ENCODE measurements around the gene CIT.
"Not testable (repeated sequence)": the region's sequence is repeated elsewhere in the genome, so short reads cannot be mapped to it uniquely, and the experiment has no call there.

CIT gene

DNA sequence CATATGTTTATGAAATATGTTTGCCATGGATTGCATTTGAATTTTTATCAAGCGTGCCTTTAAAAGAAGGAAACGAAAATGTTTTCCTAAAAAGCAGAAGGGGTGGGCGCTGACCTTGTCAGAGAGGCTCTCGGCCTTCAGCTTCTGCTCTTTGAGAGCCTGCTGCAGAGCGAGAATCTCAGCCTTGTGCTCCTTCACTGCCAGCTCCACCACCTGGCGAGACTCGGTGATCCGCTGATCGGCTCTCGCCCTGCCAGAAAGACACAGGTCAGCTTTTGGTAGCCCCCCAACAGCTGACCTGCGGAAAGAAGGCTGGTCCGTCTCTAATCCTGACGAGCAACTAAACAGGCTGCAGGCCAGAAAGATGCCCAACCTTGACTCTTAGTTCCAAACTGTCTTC lies 146.7 kb downstream of the CIT start:
- no peak for DNase-seq

DNA sequence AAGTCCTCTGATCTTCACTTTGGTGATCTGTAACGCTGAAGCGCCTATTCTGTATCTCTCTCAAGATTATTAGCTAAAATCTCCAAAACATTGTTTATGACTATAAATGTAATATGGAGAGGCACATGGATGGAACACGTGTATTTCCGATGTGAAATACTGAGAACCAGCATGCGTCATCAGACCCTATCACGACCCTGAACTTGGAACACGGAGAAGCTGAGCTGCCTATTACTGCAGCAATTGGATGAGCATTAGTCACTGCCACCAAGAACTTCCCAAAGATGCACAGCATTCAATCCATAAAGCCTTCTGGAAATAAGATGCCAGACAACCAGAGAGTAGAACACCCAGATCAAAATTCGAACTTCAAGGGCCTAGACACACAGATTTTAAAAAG lies 147.2 kb downstream of the CIT start:
- DNase-seq = no peak

DNA sequence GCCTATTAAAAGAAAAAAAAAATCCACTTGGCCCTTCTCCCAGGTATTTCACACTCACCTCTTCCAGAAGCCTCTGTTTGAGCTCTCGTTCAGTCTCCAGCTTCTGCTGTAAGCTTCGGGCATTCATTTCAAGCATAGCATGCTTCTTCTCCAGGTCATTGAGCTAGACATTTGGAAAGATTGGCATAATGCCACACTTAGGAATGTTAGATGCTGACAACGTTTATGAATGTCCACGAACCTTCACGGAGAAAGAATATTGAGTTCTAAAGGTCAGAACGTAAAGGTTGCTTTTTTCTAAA lies 148.7 kb downstream of the CIT start:
- DNase-seq = no peak

DNA sequence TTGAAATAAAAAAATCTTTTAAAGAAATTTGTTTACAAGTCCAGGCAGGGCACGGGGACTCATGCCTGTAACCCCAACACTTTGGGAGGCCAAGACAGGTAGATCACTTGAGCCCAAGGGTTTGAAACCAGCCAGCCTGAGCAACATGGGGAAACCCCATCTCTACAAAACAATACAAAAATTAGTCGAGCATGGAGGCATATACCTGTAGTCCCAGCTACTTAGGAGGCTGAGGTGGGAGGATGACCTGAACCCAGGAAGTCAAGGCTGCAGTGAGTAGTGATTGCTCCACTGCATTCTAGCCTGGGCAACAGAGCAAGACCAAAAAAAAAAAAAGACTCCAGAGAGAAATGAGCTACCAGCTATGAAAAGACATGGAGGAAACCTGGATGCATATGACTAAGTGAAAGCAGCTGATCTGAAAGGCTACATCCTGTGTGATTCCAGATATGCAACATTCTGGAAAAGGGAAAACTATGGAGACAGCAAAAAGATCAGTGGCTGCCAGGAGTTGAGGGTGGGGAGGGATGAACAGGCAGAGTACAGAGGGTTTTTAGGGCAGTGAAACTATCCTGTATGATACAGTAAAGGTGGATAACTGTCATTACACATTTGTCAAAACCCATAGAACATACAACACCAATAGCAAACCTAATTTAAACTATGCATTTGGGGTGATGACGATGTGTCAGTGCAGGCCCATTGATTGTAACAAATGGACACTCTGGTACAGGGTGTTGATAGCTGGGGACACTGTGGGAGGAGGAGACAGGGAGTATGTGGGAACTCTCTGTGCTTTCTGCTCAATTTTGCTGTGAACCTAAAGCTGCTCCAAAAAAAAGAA lies 149.3 kb downstream of the CIT start:
- no peak for DNase-seq

DNA sequence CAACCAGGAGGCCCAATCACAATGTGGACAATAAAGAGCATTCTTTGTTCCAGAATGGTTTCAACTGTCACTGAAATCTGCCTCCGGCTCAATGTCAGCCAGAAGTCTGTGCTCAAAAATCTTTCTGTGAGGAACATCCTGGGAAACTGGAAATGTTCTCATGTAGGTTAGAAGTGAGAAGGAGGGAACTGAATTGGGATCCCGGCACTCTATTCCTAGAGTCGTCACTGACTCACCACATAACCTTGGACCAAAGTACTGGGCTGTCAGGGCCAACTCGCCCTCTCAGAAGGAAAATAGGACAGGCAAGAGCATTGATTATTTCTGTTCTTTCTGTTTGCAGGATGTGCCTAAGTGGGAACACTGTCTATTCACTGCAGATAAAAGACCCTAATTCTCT lies 151.6 kb downstream of the CIT start:
- DNase-seq = no peak

DNA sequence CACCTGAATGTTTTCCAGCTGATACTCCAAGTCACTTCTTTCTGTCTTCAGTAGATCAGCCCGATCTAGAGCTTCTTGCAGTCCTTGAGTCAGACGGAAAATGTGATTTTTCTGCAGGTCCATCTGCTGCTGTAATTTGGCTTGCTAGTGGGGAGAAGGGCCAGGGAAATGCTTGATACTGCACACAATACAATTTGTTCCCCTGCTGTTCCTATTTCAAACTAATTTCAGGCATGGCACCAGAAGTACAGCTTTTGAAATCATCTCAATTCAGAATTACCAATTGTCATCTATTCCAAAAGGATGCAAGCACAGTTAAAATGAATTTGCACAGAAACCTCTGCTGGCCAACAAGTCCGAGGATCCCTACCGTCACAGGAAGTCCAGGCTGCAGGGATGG lies 155.8 kb downstream of the CIT start:
- no peak for DNase-seq

DNA sequence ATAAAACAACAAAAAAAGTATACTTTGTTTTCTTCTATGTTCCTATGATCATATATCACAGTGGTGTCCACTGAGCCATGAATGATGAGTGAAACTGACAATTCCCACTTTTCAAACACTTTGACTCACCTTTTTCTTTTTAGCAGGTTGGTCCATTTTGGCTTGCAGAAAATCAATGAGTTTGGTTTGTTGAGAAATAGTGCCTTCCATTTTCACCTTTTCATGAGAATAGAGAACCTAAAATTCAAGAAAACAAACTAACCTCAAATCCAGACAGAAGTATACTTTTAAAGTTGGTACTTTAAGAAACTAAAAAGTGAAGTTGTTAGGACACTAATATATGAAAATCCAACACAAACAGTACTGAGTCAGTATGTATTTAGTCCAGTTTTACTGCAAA lies 156.8 kb downstream of the CIT start:
- DNase-seq = no peak

DNA sequence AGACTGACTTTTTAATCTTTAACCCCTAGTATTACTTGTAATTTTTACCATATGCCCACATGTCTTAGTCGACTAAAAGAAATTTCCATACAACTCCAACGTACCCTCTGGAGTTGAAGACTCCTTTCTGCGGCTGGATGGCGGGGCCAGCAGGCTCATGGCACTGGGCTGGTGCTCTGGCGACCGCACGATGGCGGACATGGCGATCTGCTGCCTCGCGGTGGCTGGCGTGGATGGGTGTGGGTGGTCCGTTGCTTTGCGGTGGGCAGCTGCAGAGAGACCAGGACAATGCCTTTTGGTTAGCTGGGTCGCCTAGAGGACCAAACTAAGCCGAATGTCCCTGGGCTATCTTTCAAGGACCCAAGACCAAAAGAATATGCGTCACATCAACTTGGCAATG lies 159.0 kb downstream of the CIT start:
- no peak for DNase-seq

DNA sequence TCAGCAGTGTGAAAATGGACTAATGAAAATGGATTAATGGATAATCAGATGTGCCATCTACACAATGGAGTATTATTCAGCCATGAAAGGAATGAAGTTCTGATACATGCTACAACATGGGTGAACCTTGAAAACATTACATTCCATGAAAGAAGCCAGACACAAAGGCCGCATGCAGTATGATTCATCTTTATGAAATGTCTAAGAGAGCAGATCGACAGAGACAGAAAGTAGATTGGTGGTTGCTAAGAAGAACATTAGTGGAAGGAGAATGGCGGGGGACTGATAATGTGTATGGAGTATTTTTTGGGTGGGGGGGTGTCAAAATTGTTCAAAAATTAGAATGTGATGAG lies 161.9 kb downstream of the CIT start:
- no peak for DNase-seq

DNA sequence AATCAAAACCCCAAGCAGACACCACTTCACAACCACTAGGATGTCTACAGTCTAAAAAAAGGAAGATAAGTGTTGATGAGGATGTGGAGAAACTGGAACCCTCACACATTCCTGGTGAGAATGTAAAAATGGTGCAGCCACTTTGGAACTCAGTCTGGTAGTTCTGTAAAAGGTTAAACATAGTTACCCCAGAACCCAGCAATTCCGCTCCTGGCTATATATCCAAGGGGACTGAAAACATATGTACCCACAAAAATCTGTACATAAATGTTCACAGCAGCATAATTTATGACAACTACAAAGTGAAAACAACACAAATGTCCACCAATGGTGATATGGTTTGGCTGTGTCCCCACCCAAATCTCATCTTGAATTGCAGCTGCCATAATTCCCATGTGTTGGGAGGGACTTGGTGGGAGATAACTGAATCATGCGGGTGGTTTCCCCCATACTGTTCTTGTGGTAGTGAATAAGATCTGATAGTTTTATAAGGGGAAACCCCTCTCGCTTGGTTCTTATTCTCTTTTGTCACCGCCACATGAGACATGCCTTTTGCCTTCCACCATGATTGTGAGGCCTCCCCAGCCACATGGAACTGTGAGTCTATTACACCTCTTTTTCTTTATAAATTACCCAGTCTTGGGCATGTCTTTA lies 162.4 kb downstream of the CIT start:
- no peak for DNase-seq

DNA sequence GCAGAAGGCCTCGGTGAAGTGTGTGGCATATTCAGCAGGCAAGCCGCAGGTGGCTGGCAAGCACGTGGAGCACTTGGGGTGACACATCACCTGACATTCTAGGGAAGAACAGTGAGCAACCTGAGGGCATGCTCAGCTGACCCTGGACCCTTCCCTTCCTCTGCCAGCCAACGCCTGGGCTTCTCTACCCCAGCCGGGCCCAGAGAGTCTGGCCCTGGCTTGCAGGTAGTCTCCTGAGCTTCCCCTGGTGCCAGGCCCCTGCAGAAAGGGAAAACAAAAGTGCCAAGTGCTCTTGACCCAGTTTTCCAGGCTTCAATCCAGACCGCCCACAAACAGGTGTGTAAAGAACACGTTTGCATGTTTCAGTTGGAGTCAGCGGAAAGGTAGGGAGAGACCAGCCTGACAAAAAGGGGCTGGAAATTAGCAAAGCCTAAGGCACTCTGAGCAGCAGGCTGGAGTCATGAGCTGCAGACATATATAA lies 163.5 kb downstream of the CIT start:
- DNase-seq = no peak

DNA sequence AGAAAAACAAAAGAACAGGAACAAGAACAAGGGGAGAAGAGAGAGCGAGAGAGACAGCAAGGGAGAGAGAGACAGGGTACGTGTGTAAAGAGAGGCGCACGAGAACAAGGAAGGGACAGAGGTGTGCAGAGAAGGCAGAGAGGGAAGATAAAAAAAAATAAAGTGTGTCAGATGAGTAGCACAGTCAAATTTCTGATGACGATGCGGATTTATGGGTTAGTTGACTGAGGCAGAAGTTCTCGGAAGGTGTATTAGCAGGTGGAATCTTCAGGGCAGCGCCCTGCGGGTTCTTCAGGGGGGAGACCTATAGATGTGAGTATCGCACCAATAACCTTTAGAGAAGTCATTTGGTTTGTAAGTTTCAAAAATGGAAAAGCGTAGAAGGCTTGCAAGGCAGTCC lies 164.4 kb downstream of the CIT start:
- DNase-seq = no peak

DNA sequence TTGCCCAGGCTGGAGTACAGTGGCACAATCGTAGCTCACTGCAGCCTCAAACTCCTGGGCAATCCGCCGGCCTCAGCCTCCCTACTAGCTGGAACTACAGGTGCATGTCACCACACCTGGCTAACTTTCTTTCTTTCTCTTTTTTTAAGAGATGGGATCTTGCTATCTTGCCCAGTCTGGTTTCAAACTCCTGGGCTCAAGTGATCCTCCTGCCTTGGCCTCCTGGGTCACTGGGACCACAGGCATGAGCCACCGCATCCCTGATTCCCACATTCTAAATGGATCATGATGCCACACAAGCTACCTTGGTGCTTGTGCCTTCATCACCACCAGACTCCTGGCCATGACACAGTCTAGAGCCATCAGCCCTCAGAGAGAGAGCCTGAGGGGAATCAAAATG lies 165.4 kb downstream of the CIT start:
- DNase-seq = no peak

DNA sequence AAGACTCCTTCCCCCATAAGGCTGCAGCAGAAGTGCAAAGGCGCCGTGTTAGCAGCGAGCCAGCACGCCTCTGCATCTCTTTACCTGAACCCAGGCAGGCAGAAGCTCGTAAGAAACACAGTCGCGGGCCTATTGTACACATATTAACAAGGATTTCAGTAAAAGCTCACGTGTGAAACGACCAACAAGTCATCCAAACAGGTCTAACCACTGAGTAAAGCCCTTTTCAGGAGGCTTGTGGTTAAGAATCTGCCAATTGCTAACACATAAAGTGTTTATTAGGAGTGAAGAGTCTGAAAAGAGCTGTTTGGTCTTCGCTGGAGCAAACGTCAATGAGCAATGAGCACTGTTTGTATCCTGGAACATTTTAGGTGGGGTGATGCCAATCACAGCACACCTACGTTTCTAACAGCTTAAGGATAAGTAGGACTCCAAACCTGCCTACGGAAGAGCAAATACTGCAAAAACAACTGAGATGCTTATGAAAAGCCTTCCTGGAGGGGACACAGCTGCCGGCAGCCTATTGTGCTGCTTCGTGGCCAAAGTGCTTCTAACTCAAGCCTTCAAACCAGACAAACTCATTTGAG lies 166.1 kb downstream of the CIT start:
- DNase-seq = no peak

DNA sequence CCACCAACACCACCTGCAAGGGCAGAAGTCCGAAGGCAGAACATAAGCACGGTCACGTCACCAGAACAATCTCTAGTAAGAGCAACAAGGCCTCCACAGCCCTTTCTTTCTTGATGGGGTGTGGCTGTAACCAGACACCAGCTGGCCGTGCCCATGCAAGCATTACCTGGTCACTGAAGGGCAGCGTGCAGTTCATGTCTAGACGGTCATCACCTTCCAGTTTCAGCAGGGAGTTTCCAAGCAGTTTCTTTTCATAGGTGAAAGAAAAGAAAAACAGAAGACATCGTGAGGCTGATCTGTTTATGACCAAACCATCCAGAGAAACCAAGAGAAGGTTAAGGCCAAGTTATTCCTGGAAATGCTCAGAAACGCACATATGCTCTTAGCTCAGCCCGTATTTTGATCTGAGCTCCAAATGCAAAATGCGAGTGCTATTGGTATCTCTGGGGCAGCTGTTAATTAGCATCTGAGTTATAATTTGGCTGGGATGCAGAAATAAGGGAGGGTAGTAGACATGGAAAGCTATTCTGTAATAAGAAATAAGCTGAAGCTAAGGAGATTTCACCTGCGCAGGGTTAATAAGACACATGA lies 166.7 kb downstream of the CIT start:
- no peak for DNase-seq

DNA sequence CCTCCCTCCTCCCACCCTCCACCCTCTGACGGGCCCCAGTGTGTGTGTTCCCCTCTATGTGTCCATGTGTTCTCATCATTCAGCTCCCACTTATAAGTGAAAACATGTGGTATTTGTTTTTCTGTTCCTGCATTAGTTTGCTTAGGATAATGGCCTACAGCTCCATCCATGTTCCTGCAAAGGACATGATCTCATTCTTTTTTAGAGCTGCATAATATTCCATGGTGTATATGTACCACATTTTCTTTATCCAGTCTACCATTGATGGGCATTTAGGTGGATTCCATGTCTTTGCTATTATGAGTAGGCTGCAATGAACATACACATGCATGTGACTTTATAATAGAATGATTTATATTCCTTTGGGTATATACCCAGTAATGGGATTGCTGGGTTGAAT lies 170.7 kb downstream of the CIT start:
- not testable (repeated sequence) for DNase-seq

DNA sequence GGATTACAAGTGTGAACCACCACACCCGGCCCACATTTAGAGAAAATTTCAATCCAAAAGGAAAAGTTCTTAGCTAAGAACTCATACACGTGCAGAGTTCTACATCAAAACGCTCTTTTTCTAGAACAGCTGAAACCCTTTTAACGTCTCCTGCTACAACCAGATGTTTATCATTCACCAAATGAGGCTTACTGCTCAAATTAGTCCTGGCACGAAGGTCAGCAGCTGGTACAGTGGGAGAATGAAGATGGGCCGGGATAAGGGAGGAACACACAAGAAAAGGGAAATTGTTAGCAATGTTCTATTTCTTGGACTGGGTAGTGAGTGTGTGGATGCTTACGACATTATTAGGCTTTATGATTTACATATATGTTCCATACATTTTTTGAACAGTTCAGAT lies 171.9 kb downstream of the CIT start:
- no peak for DNase-seq

DNA sequence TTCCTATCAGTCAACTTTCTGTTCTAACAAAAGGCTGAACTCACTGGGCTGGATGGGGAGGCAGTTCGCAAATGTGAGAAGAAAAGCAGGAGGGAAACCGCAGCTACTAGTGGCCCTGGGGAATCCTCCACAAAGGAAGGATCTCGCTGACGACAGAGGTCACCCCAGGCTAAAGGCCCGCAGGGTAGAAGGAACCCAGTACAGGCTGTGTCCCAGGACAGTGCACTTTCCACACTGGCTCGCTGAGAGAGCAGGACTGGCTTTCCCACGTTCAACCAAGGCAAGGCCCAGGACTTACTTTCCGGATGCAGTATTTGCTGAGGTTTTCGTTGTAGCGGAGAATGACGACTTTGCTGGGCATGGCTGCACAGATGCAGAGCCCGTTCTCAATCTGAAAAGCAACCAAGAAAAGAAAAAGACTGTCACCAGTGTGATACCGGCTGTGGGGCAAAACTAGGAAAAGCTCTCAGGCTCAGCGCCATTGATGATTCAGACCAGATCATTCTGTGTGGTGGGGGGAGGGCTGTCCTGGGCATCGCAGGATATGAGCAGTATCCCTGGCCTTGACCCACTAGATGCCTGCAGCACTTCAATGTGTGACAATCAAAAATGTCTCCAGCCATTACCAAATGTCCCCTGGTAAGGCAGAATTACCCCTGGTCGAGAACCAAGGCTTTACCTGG lies 172.9 kb downstream of the CIT start:
- peak; percentile 46 for DNase-seq

DNA sequence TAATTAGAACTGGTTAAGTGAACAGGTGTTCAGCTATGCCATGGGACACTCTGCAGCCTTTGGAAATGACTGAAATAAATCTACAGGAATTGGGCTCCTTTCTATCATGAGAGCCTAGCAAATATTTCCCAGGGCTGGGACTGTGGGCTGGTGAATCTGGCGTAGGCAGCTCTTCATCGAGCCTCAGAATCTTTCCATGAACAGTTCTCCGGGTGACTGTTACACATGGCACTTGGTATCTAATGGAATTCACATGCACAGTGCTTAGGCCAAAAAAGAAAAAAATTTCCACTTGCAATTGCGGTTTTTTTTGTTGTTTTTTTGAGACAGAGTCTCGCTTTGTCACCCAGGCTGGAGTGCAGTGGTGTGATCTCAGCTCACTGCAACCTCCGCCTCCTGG lies 177.0 kb downstream of the CIT start:
- DNase-seq = no peak

DNA sequence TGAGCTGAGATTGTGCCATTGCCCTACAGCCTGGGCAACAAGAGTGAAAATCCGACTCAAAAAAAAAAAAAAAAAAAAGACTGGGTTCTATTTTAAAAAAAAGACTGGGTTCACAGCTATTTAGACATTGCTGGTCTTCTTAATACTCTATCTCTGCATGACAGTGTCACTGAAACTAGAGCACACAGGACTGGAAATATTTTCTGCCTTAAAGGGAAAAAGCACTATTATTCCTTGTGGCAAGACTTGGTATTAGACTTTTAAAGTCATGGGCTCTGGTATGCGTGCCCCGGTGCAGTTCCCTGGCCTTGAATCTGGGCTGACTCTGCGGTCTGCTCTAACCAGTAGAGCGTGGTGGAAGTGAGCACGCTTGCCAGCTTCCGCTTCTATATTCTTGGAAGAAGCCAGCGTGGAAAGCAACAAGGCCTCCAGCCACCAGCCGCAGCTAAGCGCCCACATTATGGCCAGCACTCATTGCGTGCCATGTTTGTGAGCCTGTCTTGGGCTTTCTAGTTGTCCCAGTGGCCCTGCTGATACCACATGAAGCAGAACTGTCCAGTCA lies 177.8 kb downstream of the CIT start:
- DNase-seq = no peak

DNA sequence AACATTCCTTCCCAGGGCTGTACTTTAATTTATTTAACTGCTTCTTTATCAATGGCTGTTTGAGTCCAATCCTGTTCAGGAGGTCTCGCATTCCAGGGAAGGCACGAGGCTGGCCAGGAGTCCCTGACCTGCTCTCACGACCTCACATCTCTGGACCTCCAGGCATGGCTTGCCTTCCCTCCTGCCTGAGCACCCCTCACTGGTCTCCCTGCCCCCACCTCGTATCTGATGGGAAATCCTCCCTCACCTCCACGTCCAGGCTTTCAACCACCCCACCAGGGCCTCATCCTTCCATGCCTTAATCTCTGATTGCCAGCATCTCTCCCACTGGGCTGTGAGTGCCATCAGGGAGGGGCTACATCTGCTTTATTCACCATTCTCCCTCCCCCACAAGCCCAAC lies 180.2 kb downstream of the CIT start:
- DNase-seq = no peak

DNA sequence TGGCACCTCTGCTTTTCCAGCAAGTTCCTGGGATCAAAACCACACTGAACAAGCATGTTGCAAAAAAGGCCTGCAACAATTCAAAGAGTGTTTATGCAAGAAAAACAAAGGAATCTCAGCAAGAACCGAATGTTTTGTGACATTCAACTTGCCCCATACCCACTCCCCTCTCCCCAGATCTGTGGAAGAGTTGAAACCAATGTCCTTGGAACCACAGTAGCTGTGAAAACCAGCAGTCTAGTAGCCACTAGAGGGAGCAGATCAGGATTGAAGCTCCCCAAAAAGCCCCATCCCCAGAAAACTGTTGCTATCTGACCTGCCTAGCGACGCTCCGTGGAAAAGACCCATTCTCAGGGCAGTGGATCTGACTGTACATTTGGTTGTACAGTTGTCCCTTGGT lies 182.1 kb downstream of the CIT start:
- DNase-seq = no peak

DNA sequence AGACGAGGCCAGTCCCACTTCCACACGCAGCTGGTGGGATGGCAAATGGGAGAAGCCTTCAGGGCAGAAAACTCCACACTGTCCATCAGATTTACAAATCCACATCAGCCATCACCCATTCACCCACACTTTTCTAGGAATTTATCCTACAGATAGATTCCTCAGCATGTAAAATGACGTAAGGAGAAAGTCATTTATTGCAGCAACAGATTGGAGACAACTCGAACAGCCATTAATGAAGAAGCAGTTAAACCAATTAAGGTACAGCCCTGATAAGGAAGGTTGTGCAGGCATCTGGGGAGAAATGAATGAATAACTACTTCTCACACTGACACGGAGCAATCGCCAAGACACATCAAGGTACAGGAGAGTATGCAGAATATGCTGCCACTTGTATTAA lies 183.0 kb downstream of the CIT start:
- DNase-seq = no peak

All from GOT3 (cell line).